HepG2 (cell line): ENCODE data around the gene TTC31. TPM values are rescaled to one million over a fixed set of nuclear protein-coding genes. Genes with fewer than 3 reads are reported as not detected.

Experiments
- MTA3 ChIP-seq: sonication (generic); formaldehyde crosslinking; IDR thresholded peaks from 2 replicates; pipeline ENCODE4 v1.4.0; 2020; ENCODE audit warnings: missing genetic modification reagents
- NBN ChIP-seq: fragments of 450-650 bp; conservative IDR thresholded peaks from 2 replicates; pipeline ENCODE4 v1.6.1; 2017
- SAFB2 ChIP-seq: sonication (generic); formaldehyde crosslinking; IDR thresholded peaks from 2 replicates; pipeline ENCODE4 v1.5.1; 2020; ENCODE audit warnings: missing genetic modification reagents, low read depth, mild to moderate bottlenecking, borderline replicate concordance
- SIX4 ChIP-seq: sonication (generic); formaldehyde crosslinking; IDR thresholded peaks from 2 replicates; pipeline ENCODE4 v1.4.0; 2020; ENCODE audit warnings: missing genetic modification reagents
- ZNF609 ChIP-seq: sonication (generic); formaldehyde crosslinking; IDR thresholded peaks from 2 replicates; pipeline ENCODE4 v1.4.0; 2020; ENCODE audit warnings: mild to moderate bottlenecking, missing genetic modification reagents, borderline replicate concordance
- ZSCAN25 ChIP-seq: sonication (generic); formaldehyde crosslinking; IDR thresholded peaks from 2 replicates; pipeline ENCODE4 v1.8.0; 2022; ENCODE audit warnings: mild to moderate bottlenecking, missing genetic modification reagents
- polyA plus RNA-seq, 8 experiments: library from polyadenylated mRNA; depleted of rRNA in 3 of 8; stranded (reverse) in 7 of 8; unstranded in 1 of 8; fragments of >200 nt; fragmentation: Illumina TruSeq in 4 of 8; extraction: Trizol in 4 of 8; gene quantifications; 2 replicates each; pipeline versions ENCODE4 v1.2.1 to v1.2.3, GENCODE V29; 2011 to 2016; ENCODE audit warnings: low read depth in 4 of 8, missing spikeins in 1 of 8, mixed read lengths in 1 of 8; ENCODE audit not compliant: insufficient read depth in 1 of 8
- total RNA-seq, 5 experiments: library from RNA; depleted of rRNA; stranded (reverse); fragments of >200 nt; fragmentation: Illumina TruSeq; extraction: Trizol; gene quantifications; 2 replicates each; pipeline ENCODE4 v1.2.3, GENCODE V29; 2016; ENCODE audit warnings: low read depth in 1 of 5

Gene TTC31
- total and polyA plus RNA-seq, 2 of the 13 experiments (the other 11 are each of a cell fraction or from before 2014, with no cell fraction given) = 28.3 to 39.5 TPM

- no peak for TF ChIP-seq ZNF609 (CRISPR knock-in tag)
- TF ChIP-seq SIX4 (CRISPR knock-in tag) = no peak
- TF ChIP-seq NBN = no peak
- TF ChIP-seq SAFB2 (CRISPR knock-in tag) = 0 out of 2 replicates have a peak, but pooled peaks have one; percentile 18
- no peak for TF ChIP-seq MTA3 (CRISPR knock-in tag)
- TF ChIP-seq ZSCAN25 (CRISPR knock-in tag) = 0 out of 2 replicates have a peak, but pooled peaks have one; percentile 3
Measured at GRCh38 chr2:74528600-74529356, 45.9 kb downstream of the TTC31 start (continued).
